ENCODE results near the gene DUSP14. TPM values are rescaled to one million over a fixed set of nuclear protein-coding genes. Genes with fewer than 3 reads are reported as not detected.

Gene DUSP14
- total and polyA plus RNA-seq, 9 of the 15 experiments (the other 6 are each of a cell fraction or from before 2014, with no cell fraction given), result 20.2 to 74.0 (median 31.8) TPM

DNA sequence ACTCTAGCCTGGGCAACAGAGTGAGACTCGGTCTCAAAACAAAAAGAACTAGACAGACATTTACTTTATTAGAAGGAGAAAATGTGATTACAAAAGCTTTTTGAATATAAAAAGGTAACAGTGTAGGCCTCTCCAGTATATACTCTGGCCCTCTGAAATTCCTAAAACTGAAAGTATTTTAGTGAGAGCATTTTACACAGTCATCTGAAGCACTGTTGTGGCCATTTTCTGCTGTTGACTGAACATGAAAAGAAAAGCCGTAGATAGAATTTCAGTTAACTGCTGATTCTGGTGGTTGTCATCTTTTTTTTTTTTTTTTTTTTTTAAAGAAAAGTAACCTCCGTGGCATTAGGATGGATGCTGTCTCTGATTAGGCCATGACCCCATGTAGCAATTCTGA, 15.6 kb downstream of the DUSP14 start (continued):
- TF ChIP-seq, protein P1, sequence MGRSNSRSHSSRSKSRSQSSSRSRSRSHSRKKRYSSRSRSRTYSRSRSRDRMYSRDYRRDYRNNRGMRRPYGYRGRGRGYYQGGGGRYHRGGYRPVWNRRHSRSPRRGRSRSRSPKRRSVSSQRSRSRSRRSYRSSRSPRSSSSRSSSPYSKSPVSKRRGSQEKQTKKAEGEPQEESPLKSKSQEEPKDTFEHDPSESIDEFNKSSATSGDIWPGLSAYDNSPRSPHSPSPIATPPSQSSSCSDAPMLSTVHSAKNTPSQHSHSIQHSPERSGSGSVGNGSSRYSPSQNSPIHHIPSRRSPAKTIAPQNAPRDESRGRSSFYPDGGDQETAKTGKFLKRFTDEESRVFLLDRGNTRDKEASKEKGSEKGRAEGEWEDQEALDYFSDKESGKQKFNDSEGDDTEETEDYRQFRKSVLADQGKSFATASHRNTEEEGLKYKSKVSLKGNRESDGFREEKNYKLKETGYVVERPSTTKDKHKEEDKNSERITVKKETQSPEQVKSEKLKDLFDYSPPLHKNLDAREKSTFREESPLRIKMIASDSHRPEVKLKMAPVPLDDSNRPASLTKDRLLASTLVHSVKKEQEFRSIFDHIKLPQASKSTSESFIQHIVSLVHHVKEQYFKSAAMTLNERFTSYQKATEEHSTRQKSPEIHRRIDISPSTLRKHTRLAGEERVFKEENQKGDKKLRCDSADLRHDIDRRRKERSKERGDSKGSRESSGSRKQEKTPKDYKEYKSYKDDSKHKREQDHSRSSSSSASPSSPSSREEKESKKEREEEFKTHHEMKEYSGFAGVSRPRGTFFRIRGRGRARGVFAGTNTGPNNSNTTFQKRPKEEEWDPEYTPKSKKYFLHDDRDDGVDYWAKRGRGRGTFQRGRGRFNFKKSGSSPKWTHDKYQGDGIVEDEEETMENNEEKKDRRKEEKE (IDR thresholded peaks at IDR 0.05; ENCODE audit: borderline replicate concordance in 1 of 2, control insufficient read depth in 1 of 2, low read depth in 2 of 2, low read length in 1 of 2), result no peak
- no peak for TF ChIP-seq NR2C1 (IDR thresholded peaks at IDR 0.05)
- no peak for TF ChIP-seq NR2C1 (tag; IDR thresholded peaks at IDR 0.05)
- TF ChIP-seq CBX3 (IDR thresholded peaks at IDR 0.05; ENCODE audit: borderline replicate concordance in 1 of 2, low read length in 2 of 2), result no peak
- TF ChIP-seq, protein P2, sequence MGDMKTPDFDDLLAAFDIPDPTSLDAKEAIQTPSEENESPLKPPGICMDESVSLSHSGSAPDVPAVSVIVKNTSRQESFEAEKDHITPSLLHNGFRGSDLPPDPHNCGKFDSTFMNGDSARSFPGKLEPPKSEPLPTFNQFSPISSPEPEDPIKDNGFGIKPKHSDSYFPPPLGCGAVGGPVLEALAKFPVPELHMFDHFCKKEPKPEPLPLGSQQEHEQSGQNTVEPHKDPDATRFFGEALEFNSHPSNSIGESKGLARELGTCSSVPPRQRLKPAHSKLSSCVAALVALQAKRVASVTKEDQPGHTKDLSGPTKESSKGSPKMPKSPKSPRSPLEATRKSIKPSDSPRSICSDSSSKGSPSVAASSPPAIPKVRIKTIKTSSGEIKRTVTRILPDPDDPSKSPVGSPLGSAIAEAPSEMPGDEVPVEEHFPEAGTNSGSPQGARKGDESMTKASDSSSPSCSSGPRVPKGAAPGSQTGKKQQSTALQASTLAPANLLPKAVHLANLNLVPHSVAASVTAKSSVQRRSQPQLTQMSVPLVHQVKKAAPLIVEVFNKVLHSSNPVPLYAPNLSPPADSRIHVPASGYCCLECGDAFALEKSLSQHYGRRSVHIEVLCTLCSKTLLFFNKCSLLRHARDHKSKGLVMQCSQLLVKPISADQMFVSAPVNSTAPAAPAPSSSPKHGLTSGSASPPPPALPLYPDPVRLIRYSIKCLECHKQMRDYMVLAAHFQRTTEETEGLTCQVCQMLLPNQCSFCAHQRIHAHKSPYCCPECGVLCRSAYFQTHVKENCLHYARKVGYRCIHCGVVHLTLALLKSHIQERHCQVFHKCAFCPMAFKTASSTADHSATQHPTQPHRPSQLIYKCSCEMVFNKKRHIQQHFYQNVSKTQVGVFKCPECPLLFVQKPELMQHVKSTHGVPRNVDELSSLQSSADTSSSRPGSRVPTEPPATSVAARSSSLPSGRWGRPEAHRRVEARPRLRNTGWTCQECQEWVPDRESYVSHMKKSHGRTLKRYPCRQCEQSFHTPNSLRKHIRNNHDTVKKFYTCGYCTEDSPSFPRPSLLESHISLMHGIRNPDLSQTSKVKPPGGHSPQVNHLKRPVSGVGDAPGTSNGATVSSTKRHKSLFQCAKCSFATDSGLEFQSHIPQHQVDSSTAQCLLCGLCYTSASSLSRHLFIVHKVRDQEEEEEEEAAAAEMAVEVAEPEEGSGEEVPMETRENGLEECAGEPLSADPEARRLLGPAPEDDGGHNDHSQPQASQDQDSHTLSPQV (IDR thresholded peaks at IDR 0.05), result no peak
